MCF 10A (cell line): Measurements from ENCODE around the gene POFUT2. TPM values are rescaled to one million over a fixed set of nuclear protein-coding genes. Genes with fewer than 3 reads are reported as not detected.

Experiments used
- BruUV-seq: library from RNA; stranded (reverse); fragments of 400-500 nt; replicated peaks from 2 replicates; lab custom pipeline; 2021; lab: Mats Ljungman, UMichigan
- CTCF ChIA-PET: fragments of 300-600 bp; sonication (Branson Sonifier 250); formaldehyde crosslinking; extraction: SDS; loops from one replicate; lab custom pipeline; 2021; ENCODE audit warnings: antibody characterized with exemption, inconsistent platforms; lab: Yijun Ruan, JAX
- POLR2A ChIA-PET: fragments of 300-600, 350-650 bp; sonication (Branson Sonifier 250); formaldehyde crosslinking; extraction: SDS; loops from one replicate; lab custom pipeline; 2020; ENCODE audit warnings: antibody characterized with exemption, inconsistent platforms; lab: Yijun Ruan, JAX
- DNase-seq: peaks from one replicate; pipeline ENCODE4 v3.0.0-alpha.2; 2018; ENCODE audit not compliant: unreplicated experiment
- H3K27ac Mint-ChIP-seq: one replicate; pipeline ENCODE4 v1.8.0; 2022; ENCODE audit warnings: mild to moderate bottlenecking, low read depth, mixed read lengths; ENCODE audit not compliant: unreplicated experiment
- H3K27me3 Mint-ChIP-seq: one replicate; pipeline ENCODE4 v1.8.0; 2022; ENCODE audit warnings: mixed read lengths; ENCODE audit not compliant: insufficient read depth, unreplicated experiment
- H3K36me3 Mint-ChIP-seq: one replicate; pipeline ENCODE4 v1.8.0; 2022; ENCODE audit warnings: mild to moderate bottlenecking, moderate library complexity, mixed read lengths; ENCODE audit not compliant: insufficient read depth, unreplicated experiment
- H3K4me1 Mint-ChIP-seq: one replicate; pipeline ENCODE4 v1.8.0; 2022; ENCODE audit warnings: mixed read lengths; ENCODE audit not compliant: insufficient read depth, unreplicated experiment
- H3K4me3 Mint-ChIP-seq: one replicate; pipeline ENCODE4 v1.8.0; 2022; ENCODE audit warnings: mild to moderate bottlenecking, moderate library complexity, mixed read lengths; ENCODE audit not compliant: unreplicated experiment
- H3K9me3 Mint-ChIP-seq: one replicate; pipeline ENCODE4 v1.8.0; 2022; ENCODE audit warnings: mixed read lengths; ENCODE audit not compliant: unreplicated experiment
- CTCF ChIP-seq: fragments of 200-600 bp; IDR thresholded peaks from one replicate; pipeline ENCODE4 v1.8.0; 2022; ENCODE audit warnings: antibody characterized with exemption, mild to moderate bottlenecking; ENCODE audit not compliant: unreplicated experiment
- intact Hi-C: fragments of 100-400 bp; cut with micrococcal nuclease; formaldehyde crosslinking; loops from 2 replicates; pipeline ENCODE4 v1.14.1; 2022
- total RNA-seq: library from RNA; stranded (reverse); gene quantifications from 2 replicates; pipeline ENCODE4 v1.2.3, GENCODE V29; 2022

Gene POFUT2
- total RNA-seq, 1 experiment from 2014 or later: 25.2 TPM

GRCh38 chr21:45254460-45254930, 33.2 kb downstream of the POFUT2 start:
- intact Hi-C loops: no loop called here
- Mint-ChIP-seq H3K4me3 (no peak overlapping the region), H3K27ac (no peak overlapping the region), H3K27me3 (peaks cover 29% of the 10 kb centered on the region), H3K36me3 (no peaks in the 10 kb centered on the region), H3K9me3 (no peaks in the 10 kb centered on the region), H3K4me1 (peaks cover 7% of the 10 kb centered on the region)
- TF ChIP-seq CTCF: no peak
- no peak for DNase-seq
- ChIA-PET CTCF (no interaction called here), POLR2A (no interaction called here)
- BruUV-seq: no TSS peak

- TF ChIP-seq CTCF: no peak
- ChIA-PET POLR2A (no interaction called here), CTCF (interaction anchor here (0.6 to 0.7 kb wide), 2 partner anchors 89 to 217 kb away, joined by 3 read pairs; no protein-coding TSS in a partner anchor)
- H3K36me3 Mint-ChIP-seq: no peaks in the 10 kb centered on the region
- no peak overlapping the region for H3K4me3 Mint-ChIP-seq
- peaks cover 36% of the 10 kb centered on the region for H3K27me3 Mint-ChIP-seq
- intact Hi-C loops: no loop called here
- no peak overlapping the region for H3K27ac Mint-ChIP-seq
- DNase-seq: no peak
- H3K9me3 Mint-ChIP-seq: no peaks in the 10 kb centered on the region
- BruUV-seq: no TSS peak
- H3K4me1 Mint-ChIP-seq: peaks cover 7% of the 10 kb centered on the region
Observed at GRCh38 chr21:45253633-45254459, 33.8 kb downstream of the POFUT2 start.

- peaks cover 42% of the 10 kb centered on the region for H3K27me3 Mint-ChIP-seq
- intact Hi-C loops: no loop called here
- no peak overlapping the region for H3K27ac Mint-ChIP-seq
- ChIA-PET CTCF (interaction anchor here (0.7 kb wide), 1 partner anchor 217 kb away, joined by 3 read pairs; no protein-coding TSS in a partner anchor), POLR2A (no interaction called here)
- H3K4me1 Mint-ChIP-seq: peaks cover 7% of the 10 kb centered on the region
- no peaks in the 10 kb centered on the region for H3K36me3 Mint-ChIP-seq
- H3K9me3 Mint-ChIP-seq: no peaks in the 10 kb centered on the region
- no peak for TF ChIP-seq CTCF
- no peak overlapping the region for H3K4me3 Mint-ChIP-seq
- DNase-seq: peak; percentile 11
- no TSS peak for BruUV-seq
Observed at GRCh38 chr21:45253180-45253579, 34.5 kb downstream of the POFUT2 start.

- H3K9me3 Mint-ChIP-seq: no peaks in the 10 kb centered on the region
- intact Hi-C loops: no loop called here
- no peak for TF ChIP-seq CTCF
- no peak overlapping the region for H3K4me3 Mint-ChIP-seq
- no peak for DNase-seq
- peaks cover 49% of the 10 kb centered on the region for H3K27me3 Mint-ChIP-seq
- ChIA-PET CTCF (no interaction called here), POLR2A (no interaction called here)
- no peaks in the 10 kb centered on the region for H3K36me3 Mint-ChIP-seq
- H3K27ac Mint-ChIP-seq: no peak overlapping the region
- H3K4me1 Mint-ChIP-seq: peaks cover 7% of the 10 kb centered on the region
- no TSS peak for BruUV-seq
Observed at GRCh38 chr21:45252448-45252925, 35.2 kb downstream of the POFUT2 start.
